ENCODE results near the gene DLX5. TPM values are rescaled to one million over a fixed set of nuclear protein-coding genes. Genes with fewer than 3 reads are reported as not detected.

DLX5 gene
- total RNA-seq, 1 experiment from 2014 or later, result not detected

- peak; percentile 77 for DNase-seq (ENCODE audit: low spot score)
- ChIA-PET CTCF (interaction anchor here (0.5 to 2.6 kb wide), 46 partner anchors 9 to 1147 kb away, joined by 3 to 49 read pairs (median 4); partner anchors contain the start of gene DLX6), POLR2A (interaction anchor here (0.5 to 1.3 kb wide), 3 partner anchors 22 to 356 kb away, joined by 3 to 7 read pairs (median 3); partner anchors contain the start of gene DLX6)
- Mint-ChIP-seq H3K4me3 (peak overlapping the region; percentile 66), H3K36me3 (no peaks in the 10 kb centered on the region), H3K27me3 (ENCODE audit: low read depth) (peaks cover 93% of the 10 kb centered on the region), H3K27ac (no peak overlapping the region), H3K9me3 (no peaks in the 10 kb centered on the region), H3K4me1 (peaks cover 49% of the 10 kb centered on the region)
- TF ChIP-seq SP1 (CRISPR knock-in tag; conservative IDR thresholded peaks at IDR 0.05) (0 out of 2 replicates have a peak, but pooled peaks have one; percentile 24), HMGA2 (CRISPR knock-in tag; IDR thresholded peaks at IDR 0.05) (peak; percentile 76), ATF2 (CRISPR knock-in tag; IDR thresholded peaks at IDR 0.05; ENCODE audit: borderline replicate concordance, low read depth) (no peak), CTCF (IDR thresholded peaks at IDR 0.05) (peak; percentile 80), JAZF1 (CRISPR knock-in tag; IDR thresholded peaks at IDR 0.05) (no peak)
- peak; percentile 55 for ATAC-seq
Measured at GRCh38 chr7:97027427-97028234, 3.0 kb upstream of the DLX5 start.

GRCh38 chr7:97026715-97027426 is 2.2 kb upstream of the DLX5 start:
- no peaks in the 10 kb centered on the region for H3K9me3 Mint-ChIP-seq
- H3K36me3 Mint-ChIP-seq, result no peaks in the 10 kb centered on the region
- ChIA-PET POLR2A (interaction anchor here (0.5 to 1.3 kb wide), 2 partner anchors 21 to 82 kb away, joined by 3 to 7 read pairs; partner anchors contain the start of gene DLX6), CTCF (interaction anchor here (0.6 to 2.6 kb wide), 38 partner anchors 9 to 1127 kb away, joined by 3 to 49 read pairs (median 4); partner anchors contain the start of gene DLX6)
- H3K4me3 Mint-ChIP-seq, result peak overlapping the region; percentile 66
- no peak for DNase-seq (ENCODE audit: low spot score)
- no peak for ATAC-seq
- H3K4me1 Mint-ChIP-seq, result peaks cover 57% of the 10 kb centered on the region
- no peak for TF ChIP-seq GTF2I (CRISPR knock-in tag; conservative IDR thresholded peaks at IDR 0.05)
- TF ChIP-seq ATF3 (CRISPR knock-in tag; conservative IDR thresholded peaks at IDR 0.05), result no peak
- TF ChIP-seq CDX4 (CRISPR knock-in tag; IDR thresholded peaks at IDR 0.05; ENCODE audit: borderline replicate concordance), result no peak
- no peak for TF ChIP-seq HMGA2 (CRISPR knock-in tag; IDR thresholded peaks at IDR 0.05)
- TF ChIP-seq MAX (CRISPR knock-in tag; IDR thresholded peaks at IDR 0.05), result no peak
- no peak for TF ChIP-seq NFE2L1 (CRISPR knock-in tag; IDR thresholded peaks at IDR 0.05)
- TF ChIP-seq ATF6 (CRISPR knock-in tag; IDR thresholded peaks at IDR 0.05), result no peak
- TF ChIP-seq GRHL2 (CRISPR knock-in tag; IDR thresholded peaks at IDR 0.05; ENCODE audit: insufficient replicate concordance, severe bottlenecking), result no peak
- no peak for TF ChIP-seq MYBL2 (CRISPR knock-in tag; IDR thresholded peaks at IDR 0.05)
- TF ChIP-seq NR1H2 (CRISPR knock-in tag; IDR thresholded peaks at IDR 0.05), result no peak
- TF ChIP-seq ZNF121 (CRISPR knock-in tag; IDR thresholded peaks at IDR 0.05), result no peak
- TF ChIP-seq ZMAT4 (CRISPR knock-in tag; IDR thresholded peaks at IDR 0.05), result no peak
- TF ChIP-seq ELF4 (CRISPR knock-in tag; IDR thresholded peaks at IDR 0.05; ENCODE audit: low read depth), result no peak
- TF ChIP-seq MLX (CRISPR knock-in tag; IDR thresholded peaks at IDR 0.05), result no peak
- no peak overlapping the region for H3K27ac Mint-ChIP-seq
- peaks cover 95% of the 10 kb centered on the region for H3K27me3 Mint-ChIP-seq (ENCODE audit: low read depth)
